A549 (cell line): ENCODE results near the gene ADCK2. TPM values are rescaled to one million over a fixed set of nuclear protein-coding genes. Genes with fewer than 3 reads are reported as not detected.

Experiments used
- ATAC-seq, 2 experiments: fragments of 200-7000 bp in 1 of 2; fragments of >200 bp in 1 of 2; cut with Nextera tagmentation in 1 of 2; cut with Tn5 transposase in 1 of 2; 3 replicates each; pipeline versions ENCODE4 v1.8.0 to v1.9.1; 2018 to 2020; ENCODE audit warnings: mild to moderate bottlenecking in 1 of 2, moderate library complexity in 1 of 2
- CTCF ChIA-PET: fragments of 300-600 bp; sonication (Branson Sonifier 250); formaldehyde crosslinking; extraction: SDS; loops from one replicate; lab custom pipeline; 2021; ENCODE audit warnings: antibody characterized with exemption, inconsistent platforms; lab: Yijun Ruan, JAX
- POLR2A ChIA-PET: fragments of 350-600 bp; formaldehyde crosslinking; extraction: SDS; loops from one replicate; lab custom pipeline; 2021; ENCODE audit warnings: antibody characterized with exemption, inconsistent platforms; lab: Yijun Ruan, JAX
- DNase-seq, 2 experiments: peaks; one replicate each; pipeline versions ENCODE4 v3.0.0 to v3.0.0-alpha.2; 2011 to 2016; ENCODE audit warnings: low read depth in 1 of 2, low spot score in 1 of 2
- FAIRE-seq: peaks from 2 replicates; lab custom pipeline; 2011; peaks lifted over from hg19 to GRCh38; lab: Jason Lieb, UNC
- H3K27ac ChIP-seq, 2 experiments: fragments of >200 bp; sonication (Bioruptor Twin); formaldehyde crosslinking; 3 replicates each; pipeline ENCODE4 v1.5.1; 2016 to 2017
- H3K4me1 ChIP-seq: fragments of >200 bp; sonication (Bioruptor Twin); formaldehyde crosslinking; 3 replicates; pipeline ENCODE4 v1.6.1; 2016
- H3K4me2 ChIP-seq: fragments of >200 bp; sonication (Bioruptor Twin); formaldehyde crosslinking; 3 replicates; pipeline ENCODE4 v1.6.1; 2016
- H3K4me3 ChIP-seq: fragments of >200 bp; sonication (Bioruptor Twin); formaldehyde crosslinking; 3 replicates; pipeline ENCODE4 v1.5.1; 2016
- H3K9me3 ChIP-seq: fragments of >200 bp; sonication (Bioruptor Twin); formaldehyde crosslinking; 3 replicates; pipeline ENCODE4 v1.6.1; 2016
- ATOH8 ChIP-seq: fragments of 250-450 bp; sonication (Bioruptor Pico); IDR thresholded peaks from 2 replicates; pipeline ENCODE4 v1.5.0; 2020; ENCODE audit warnings: low read depth, mild to moderate bottlenecking, moderate library complexity
- CHD2 ChIP-seq: fragments of 150-350 bp; IDR thresholded peaks from 2 replicates; pipeline ENCODE4 v1.6.1; 2014; ENCODE audit warnings: low read length; ENCODE audit not compliant: partially characterized antibody
- EP300 ChIP-seq, 2 experiments: fragments of >200 bp; sonication (Bioruptor Twin); formaldehyde crosslinking; IDR thresholded peaks; 2 replicates in 1 of 2; 3 replicates in 1 of 2; pipeline ENCODE4 v1.6.1; 2016 to 2017
- ESRRA ChIP-seq: fragments of 150-350 bp; IDR thresholded peaks from 2 replicates; pipeline ENCODE4 v1.6.1; 2014; ENCODE audit warnings: mild to moderate bottlenecking, low read length, borderline replicate concordance
- USF2 ChIP-seq: fragments of 450-650 bp; IDR thresholded peaks from 2 replicates; pipeline ENCODE4 v1.6.1; 2014; ENCODE audit warnings: antibody characterized with exemption
- WGBS: methylation state at CpG from one replicate; pipeline ENCODE4 v1.1.6; 2017; ENCODE audit errors: missing lambda C conversion rate; 5-methylcytosine and 5-hydroxymethylcytosine counted together
- polyA plus RNA-seq, 4 experiments: library from polyadenylated mRNA; depleted of rRNA in 3 of 4; stranded (reverse); fragments of >200 nt; fragmentation: RNase III in 1 of 4; extraction: RNeasy Plus Mini Kit Qiagen cat#74134 plus additional on column Dnase treatment in 1 of 4; gene quantifications; 2 replicates in 3 of 4; 3 replicates in 1 of 4; pipeline ENCODE4 v1.2.3, GENCODE V29; 2011 to 2017
- small RNA-seq, 6 experiments: library from RNA; depleted of rRNA; stranded (forward); fragments of <200 nt; gene quantifications; one replicate each; pipeline ENCODE3, GENCODE V24; 2012

The ADCK2 gene
- polyA plus RNA-seq, 2 of the 4 experiments (the other 2 are of a cell fraction), result 13.1 to 13.9 TPM

DNA sequence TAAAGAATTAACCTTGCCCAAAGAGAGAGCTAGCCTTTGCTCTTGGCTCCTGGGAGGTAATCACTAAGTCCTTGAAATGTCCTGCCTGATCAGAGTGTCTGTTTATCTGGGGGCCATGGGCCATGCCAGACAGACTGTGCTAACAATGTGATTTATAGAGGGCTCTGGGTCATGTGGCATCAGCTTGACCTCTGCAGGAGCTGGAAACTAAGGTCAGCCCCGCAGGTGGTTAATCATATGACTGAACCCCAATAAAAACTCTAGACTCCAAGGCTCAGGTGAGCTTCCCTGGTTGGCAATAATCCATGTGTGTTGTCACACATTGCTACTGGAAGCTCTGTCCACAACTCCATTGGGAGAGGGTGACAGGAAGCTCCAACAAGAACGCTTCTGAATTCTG, 71.3 kb downstream of the ADCK2 start:
- H3K27ac ChIP-seq, result no peak overlapping the region
- ChIA-PET CTCF (interaction anchor here (1.2 kb wide), 1 partner anchor 49 kb away, joined by 3 read pairs; no protein-coding TSS in a partner anchor), POLR2A (interaction anchor here (0.8 kb wide), 1 partner anchor 48 kb away, joined by 4 read pairs; the partner anchor contains the start of gene NDUFB2)
- no peak for ATAC-seq
- FAIRE-seq, result peak; percentile 23
- no peaks in the 10 kb centered on the region for H3K4me1 ChIP-seq
- no peaks in the 10 kb centered on the region for H3K9me3 ChIP-seq
- DNase-seq, result no peak
- H3K4me3 ChIP-seq, result no peak overlapping the region
- TF ChIP-seq ATOH8 (no peak), CHD2 (no peak), ESRRA (no peak), EP300 (IDR thresholded peaks at IDR 0.05) (no peak), USF2 (no peak)
- WGBS, result 84% methylated on average over 2 of the region's 2 CpGs
- no peak overlapping the region for H3K4me2 ChIP-seq

Small RNA genes lying within 50 kb of the gene (small RNA-seq; reads per million reads assigned to genes)
- 0 reads per million in 6 experiments for gene RN7SL771P

Other genes starting within 250 kb of the ADCK2 start
- 65.1 and 68.8 TPM in 2 replicates for gene MKRN1, start 193.4 kb upstream of the ADCK2 start, polyA plus RNA-seq (2011; rRNA removed)
- gene MKRN1, start 193.4 kb upstream of the ADCK2 start, polyA plus RNA-seq (2017; fragmentation: RNase III; extraction: RNeasy Plus Mini Kit Qiagen cat#74134 plus additional on column Dnase treatment), result 52.2 to 55.1 TPM (median 53.2 TPM) in 3 replicates
- 0.61 and 0.63 TPM in 2 replicates for gene DENND2A, start 32.1 kb upstream of the ADCK2 start, polyA plus RNA-seq (2011; rRNA removed)
- gene DENND2A, start 32.1 kb upstream of the ADCK2 start, polyA plus RNA-seq (2017; fragmentation: RNase III; extraction: RNeasy Plus Mini Kit Qiagen cat#74134 plus additional on column Dnase treatment), result 0.37 to 0.54 TPM (median 0.38 TPM) in 3 replicates
- 381 and 405 TPM in 2 replicates for gene NDUFB2, start 23.8 kb downstream of the ADCK2 start, polyA plus RNA-seq (2011; rRNA removed)
- 345 to 370 TPM (median 360 TPM) in 3 replicates for gene NDUFB2, start 23.8 kb downstream of the ADCK2 start, polyA plus RNA-seq (2017; fragmentation: RNase III; extraction: RNeasy Plus Mini Kit Qiagen cat#74134 plus additional on column Dnase treatment)